Peyer's patch (tissue), 4 donors: Measurements from ENCODE around the gene SSR2.

Source experiments
- POLR2A ChIP-seq, 2 donors: fragments of 450-650 bp; IDR thresholded peaks; one replicate each; pipeline ENCODE4 v1.5.1; 2017; ENCODE audit warnings: antibody characterized with exemption in 2 of 2, mild to moderate bottlenecking in 2 of 2, moderate library complexity in 2 of 2
- TF ChIP-seq, protein P1 (sequence below), 6 experiments: fragments of 450-650 bp in 4 of 6; fragments of 200-600 bp in 2 of 6; sonication (generic) in 1 of 6; IDR thresholded peaks; one replicate each; pipeline ENCODE4 v1.5.1; 2017 to 2019; ENCODE audit warnings: antibody characterized with exemption in 6 of 6, mild to moderate bottlenecking in 3 of 6, moderate library complexity in 1 of 6

DNA sequence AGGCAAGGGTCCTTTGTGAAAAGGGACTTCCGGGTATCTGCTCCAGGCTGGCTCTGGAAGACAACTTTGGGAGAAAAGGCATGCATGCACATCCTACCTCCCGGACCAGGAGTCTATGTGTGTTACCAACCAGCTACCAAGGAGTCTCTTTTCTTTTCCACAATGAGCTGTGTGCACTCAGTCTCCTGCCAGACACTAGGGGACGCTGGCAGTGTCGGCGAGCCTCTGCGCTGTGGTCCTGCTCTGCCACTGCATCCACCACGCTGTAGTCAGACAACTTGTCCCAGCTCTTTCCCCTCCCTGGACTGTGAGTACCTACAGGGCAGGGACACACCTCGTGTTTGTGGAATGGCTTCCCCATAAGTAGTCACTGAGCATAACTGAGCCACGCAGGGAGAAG lies 5.1 kb upstream of the SSR2 start:
- TF ChIP-seq, protein P1, sequence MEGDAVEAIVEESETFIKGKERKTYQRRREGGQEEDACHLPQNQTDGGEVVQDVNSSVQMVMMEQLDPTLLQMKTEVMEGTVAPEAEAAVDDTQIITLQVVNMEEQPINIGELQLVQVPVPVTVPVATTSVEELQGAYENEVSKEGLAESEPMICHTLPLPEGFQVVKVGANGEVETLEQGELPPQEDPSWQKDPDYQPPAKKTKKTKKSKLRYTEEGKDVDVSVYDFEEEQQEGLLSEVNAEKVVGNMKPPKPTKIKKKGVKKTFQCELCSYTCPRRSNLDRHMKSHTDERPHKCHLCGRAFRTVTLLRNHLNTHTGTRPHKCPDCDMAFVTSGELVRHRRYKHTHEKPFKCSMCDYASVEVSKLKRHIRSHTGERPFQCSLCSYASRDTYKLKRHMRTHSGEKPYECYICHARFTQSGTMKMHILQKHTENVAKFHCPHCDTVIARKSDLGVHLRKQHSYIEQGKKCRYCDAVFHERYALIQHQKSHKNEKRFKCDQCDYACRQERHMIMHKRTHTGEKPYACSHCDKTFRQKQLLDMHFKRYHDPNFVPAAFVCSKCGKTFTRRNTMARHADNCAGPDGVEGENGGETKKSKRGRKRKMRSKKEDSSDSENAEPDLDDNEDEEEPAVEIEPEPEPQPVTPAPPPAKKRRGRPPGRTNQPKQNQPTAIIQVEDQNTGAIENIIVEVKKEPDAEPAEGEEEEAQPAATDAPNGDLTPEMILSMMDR (IDR thresholded peaks at IDR 0.05) = peak in 4 of 6 experiments; percentile 41 to 73 (median 51)
- no peak for TF ChIP-seq POLR2A (IDR thresholded peaks at IDR 0.05)
